Activated T-helper 9 cell treated with anti-CD3 and anti-CD28 coated beads, Interleukin-2, amount 50 U/mL, for 16 hours (primary cell): ENCODE data around the gene NPIPB8.
A peak's percentile ranks its signal among the peaks of the same experiment; 100 is the strongest.
"Not testable (repeated sequence)": the region's sequence is repeated elsewhere in the genome, so short reads cannot be mapped to it uniquely, and the experiment has no call there.

Source experiments
- DNase-seq: peaks from one replicate; pipeline ENCODE4 v3.0.0-alpha.2; 2020; ENCODE audit warnings: low read depth

Gene NPIPB8

GRCh38 chr16:28607116-28607623 is 30.7 kb upstream of the NPIPB8 start:
- DNase-seq = no peak

- not testable (repeated sequence) for DNase-seq
Measured at GRCh38 chr16:28607681-28608495, 30.0 kb upstream of the NPIPB8 start.

DNA sequence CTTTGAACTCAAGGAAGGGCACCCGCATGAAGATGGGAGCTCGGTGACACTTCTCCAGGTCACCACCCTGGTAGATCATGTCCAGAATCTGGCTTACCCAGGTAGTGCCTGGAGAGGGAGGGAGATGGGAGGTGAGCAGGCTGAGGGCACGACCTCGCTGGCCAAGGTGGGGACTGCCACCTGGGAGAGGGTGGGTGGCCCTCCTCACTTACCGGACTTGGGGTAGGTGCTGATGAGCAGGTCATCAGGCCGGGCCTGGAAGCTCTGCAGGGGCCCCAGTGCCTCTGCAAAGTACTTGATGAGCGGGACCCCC is 29.4 kb upstream of the NPIPB8 start:
- DNase-seq = not testable (repeated sequence)

DNA sequence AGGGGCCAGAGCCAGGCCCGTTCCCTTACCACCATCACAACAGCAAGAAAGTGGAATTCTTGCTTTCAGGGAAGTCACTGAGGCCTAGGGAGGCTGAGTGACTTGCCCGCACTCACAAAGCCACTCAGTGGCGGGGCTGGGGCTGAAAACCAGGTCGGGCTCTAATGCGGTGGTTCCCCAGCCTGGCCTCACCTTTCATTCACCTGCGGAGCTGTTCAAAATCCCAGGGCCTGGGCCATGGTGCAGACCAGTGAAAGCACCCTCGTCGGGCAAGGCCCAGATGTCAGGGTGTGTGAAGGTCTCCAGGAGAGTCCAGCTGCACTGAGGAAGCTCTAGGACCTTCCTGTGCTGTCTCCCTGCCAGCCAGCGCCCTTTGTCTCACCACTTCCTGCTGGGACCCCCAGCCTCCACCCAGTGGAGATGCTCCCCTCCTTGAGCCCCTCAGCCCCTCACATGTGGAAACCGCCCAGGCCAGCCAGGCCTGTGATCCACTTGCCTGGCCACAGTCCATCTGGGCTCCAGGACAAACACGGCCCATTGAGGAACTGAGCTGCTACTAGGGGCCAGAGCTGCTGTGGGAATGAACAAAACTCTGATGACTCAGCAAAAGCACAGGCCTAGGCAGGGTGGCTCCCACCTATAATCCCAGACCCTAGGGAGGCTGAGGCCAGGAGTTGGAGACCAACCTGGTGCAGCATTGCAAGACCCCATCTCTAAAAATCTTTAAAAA is 28.8 kb upstream of the NPIPB8 start:
- not testable (repeated sequence) for DNase-seq

GRCh38 chr16:28609631-28610594 is 28.0 kb upstream of the NPIPB8 start, which contains the start of gene SULT1A1:
TSS of gene SULT1A1 (minus strand) at chr16:28610044. CDS start at chr16:28608855, 1,189 bp downstream.
- DNase-seq = no peak

GRCh38 chr16:28610595-28611191 is 27.2 kb upstream of the NPIPB8 start:
- DNase-seq = no peak

- DNase-seq = not testable (repeated sequence)
Measured at GRCh38 chr16:28612359-28613280, 25.2 kb upstream of the NPIPB8 start.

DNA sequence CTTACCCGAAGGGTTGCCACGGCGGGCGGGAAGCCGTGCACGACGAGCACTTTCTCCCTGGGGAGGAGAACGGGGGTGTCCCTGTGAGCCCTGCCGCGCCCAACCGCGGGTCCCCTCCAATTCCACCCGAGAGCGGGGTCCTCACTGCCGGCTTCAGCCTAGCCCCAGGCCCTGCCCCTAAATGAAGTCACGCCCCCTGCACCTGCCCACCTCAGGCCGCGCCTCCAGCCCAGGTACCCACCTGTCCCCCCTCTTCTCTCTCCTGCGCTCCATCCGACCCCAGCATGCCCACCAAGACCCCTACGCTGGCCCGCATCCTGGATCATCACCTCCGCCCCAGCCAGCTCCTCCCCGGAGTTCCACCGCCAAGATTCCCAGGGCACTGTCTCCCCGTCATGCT is 24.0 kb upstream of the NPIPB8 start:
- DNase-seq = not testable (repeated sequence)

- DNase-seq = not testable (repeated sequence)
Measured at GRCh38 chr16:28614561-28614960, 23.3 kb upstream of the NPIPB8 start.

DNA sequence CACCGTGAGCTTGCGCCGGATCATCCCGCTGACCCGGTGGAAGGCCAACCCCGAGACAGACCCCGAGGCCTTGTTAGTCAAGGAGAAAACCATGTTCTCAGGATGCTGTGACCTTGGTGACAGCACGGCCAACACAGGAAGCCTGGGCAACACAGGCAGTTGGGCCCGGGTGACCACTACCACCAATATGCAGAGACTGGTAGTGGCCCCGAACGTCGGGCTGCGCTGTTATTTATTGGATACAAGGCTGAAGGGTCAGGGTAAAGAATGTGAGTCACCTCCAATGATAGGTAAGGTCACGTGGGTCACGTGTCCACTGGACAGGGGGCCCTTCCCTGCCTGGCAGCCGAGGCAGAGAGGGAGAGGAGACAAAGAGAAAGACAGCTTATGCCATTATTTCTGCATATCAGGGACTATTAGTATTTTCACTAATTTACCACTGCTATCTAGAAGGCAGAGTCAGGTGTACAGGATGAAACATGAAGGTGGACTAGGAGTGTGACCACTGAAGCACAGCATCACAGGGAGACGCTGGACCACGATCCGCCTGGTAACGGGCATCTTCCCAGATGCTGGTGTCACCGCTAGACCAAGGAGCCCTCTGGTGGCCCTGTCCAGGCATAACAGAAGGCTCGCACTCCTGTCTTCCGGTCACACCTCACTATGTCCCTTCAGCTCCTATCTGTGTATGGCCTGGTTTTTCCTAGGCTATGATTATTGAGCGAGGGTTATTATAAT is 22.2 kb upstream of the NPIPB8 start:
- not testable (repeated sequence) for DNase-seq

- not testable (repeated sequence) for DNase-seq
Measured at GRCh38 chr16:28616224-28616577, 21.7 kb upstream of the NPIPB8 start.

- DNase-seq = no peak
Measured at GRCh38 chr16:28616636-28617035, 21.2 kb upstream of the NPIPB8 start.

DNA sequence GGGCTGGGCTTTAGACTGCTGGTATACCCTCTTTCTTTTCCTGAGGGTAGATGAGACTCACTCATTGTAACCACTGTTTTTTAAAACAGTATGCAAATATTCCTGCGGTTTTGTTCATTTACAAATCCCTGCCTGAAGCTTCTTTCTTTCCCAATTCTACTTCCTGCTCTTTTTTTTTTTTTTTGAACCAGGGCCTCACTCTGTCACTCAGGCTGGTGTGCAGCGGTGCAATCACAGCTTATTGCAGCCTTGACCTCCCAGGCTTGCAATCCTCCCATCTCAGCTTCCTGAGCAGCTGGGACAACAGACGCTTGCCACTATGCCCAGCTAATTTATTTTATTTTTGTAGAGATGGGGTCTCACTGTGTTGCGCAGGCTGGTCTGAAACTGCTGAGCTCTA is 20.0 kb upstream of the NPIPB8 start:
- DNase-seq = no peak

DNA sequence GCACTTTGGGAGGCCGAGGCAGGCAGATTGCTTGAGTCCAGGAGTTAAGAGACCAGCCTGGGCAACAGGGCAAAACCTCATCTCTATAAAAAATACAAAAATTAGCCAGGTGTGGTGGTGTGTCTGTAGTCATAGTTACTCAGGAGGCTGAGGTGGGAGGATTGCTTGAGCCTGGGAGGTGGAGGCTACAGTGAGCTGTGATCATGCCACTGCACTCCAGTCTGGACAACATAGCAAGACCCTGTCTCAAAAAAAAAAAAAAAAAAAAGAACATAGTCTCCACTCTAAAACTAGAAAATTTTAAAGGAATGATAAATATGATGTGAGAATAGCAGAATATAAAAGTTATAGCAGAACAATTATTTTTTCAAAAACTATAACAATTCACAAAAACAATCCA is 17.5 kb upstream of the NPIPB8 start:
- not testable (repeated sequence) for DNase-seq

DNA sequence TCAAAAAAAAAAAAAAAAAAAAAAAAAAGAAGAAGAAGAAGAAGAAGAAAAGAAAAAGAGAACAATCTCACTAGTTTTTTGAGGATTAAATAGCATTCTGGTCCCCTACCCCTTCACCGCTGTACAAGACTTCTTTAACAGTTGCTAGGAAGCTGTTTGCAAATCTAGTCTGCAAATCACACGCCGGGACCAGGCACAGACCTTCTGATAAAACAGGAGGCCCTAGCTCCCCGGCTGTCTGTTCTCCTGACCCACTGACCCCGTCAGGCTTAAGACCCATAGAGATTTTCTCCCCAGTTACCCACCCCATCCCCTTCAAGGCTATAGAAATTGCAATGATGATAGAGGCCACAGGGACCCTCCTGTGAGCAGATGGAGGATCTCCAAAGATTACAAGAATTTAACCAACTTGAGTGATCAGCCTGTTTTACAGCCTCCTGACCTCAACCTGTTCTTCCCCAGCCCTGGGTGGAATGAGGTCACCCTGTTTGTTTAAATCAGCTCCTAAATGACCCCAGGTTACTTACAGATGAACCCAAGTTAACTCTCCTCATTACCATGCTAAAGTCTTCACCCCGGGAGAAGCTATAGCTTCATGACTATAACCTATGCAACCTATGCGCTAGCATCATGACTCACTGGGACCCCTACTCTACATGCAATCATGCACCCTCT is 16.2 kb upstream of the NPIPB8 start:
- DNase-seq = no peak

DNA sequence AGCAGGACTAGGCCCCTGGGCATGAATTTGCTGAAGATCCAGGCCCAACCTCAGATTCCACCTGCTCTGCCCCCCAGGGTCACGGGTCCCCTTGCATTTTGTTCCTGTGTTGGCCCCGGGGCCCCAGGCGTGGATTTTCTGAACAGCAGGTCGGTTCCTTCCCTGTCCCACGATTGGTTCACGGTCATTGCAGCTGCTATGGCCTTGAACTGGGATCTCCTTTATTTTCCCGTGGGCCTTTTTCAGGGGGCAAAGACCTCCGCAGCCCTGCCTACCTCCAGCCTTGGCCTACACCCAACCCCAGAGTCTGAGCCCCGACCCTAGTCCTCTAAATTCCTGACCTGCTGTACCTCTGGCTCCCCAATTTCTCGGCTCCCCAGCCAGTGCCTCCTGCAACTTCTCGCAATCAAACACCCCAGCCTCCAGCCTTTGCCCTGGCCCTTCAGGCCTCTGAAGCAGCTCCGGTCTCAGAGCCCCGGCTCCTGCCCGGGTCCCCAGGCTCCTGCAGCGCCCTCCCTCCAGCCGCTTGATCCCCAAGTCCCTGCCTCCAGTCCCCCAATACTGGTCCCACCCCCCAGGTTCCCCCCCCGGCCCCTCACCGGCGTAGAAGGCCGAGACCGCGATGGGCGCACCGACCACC is 15.2 kb upstream of the NPIPB8 start:
- DNase-seq = not testable (repeated sequence)

DNA sequence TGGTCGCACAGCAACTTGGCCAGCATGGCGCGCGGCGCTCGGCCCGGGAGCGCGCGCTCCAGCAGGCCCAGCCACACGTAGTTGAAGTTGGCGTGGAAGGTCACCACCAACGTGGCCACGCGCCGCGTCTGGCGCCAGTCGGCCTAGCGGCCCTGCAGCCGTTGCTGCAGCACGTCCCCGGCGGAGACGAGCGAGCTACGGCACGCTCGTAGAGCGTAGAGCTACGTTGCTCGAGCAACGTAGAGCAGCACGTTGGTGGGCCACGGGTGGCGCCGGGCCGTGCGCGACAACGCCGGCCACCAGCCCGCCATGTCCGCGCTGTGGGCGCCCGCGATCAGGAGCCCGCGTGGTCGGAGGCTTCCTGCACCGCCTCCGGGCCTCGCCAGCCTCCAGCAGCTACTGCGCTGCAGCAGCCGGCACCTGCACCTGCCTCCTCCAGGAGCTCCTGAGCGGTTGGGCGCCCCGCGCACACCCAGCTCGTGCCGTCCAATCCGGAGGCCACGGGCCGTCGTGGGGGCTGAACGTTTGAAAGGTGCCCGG is 14.6 kb upstream of the NPIPB8 start:
- DNase-seq = peak; percentile 49

DNA sequence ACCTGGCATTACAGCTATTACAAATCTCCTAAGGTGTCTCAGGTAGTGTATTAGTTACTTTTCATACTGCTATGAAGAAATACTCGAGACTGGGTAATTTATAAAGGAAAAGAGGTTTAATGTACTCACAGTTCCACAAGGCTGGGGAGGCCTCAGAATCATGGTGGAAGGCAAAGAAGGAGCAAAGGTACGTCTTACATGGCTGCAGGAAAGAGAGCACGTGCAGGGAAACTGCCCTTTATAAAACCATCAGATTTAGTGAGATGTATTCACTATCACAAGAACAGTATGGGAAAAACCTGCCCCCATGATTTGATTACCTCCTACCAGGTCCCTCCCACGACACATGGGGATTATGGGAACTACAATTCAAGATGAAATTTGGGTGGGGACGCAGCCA is 7.0 kb upstream of the NPIPB8 start:
- DNase-seq = not testable (repeated sequence)
